GM12872 (cell line): ENCODE data around the gene LDLRAD3.

Source experiments
- CTCF ChIP-seq: IDR thresholded peaks from 3 replicates; pipeline ENCODE4 v1.5.1; 2011; ENCODE audit warnings: low read depth, mild to moderate bottlenecking, low read length, moderate library complexity; ENCODE audit not compliant: insufficient read depth

LDLRAD3 gene

GRCh38 chr11:36257351-36257750 lies 313.5 kb downstream of the LDLRAD3 start:
- no peak for TF ChIP-seq CTCF

- TF ChIP-seq CTCF: peak; percentile 49; the same call in 1 of the 3 replicates
Observed at GRCh38 chr11:36258730-36259360, 315.0 kb downstream of the LDLRAD3 start.

GRCh38 chr11:36261094-36261493 lies 317.2 kb downstream of the LDLRAD3 start:
- TF ChIP-seq CTCF: no peak

GRCh38 chr11:36264011-36264972 lies 320.4 kb downstream of the LDLRAD3 start:
- no peak for TF ChIP-seq CTCF

GRCh38 chr11:36264973-36265344 lies 321.1 kb downstream of the LDLRAD3 start:
- no peak for TF ChIP-seq CTCF

GRCh38 chr11:36265793-36266628 lies 322.1 kb downstream of the LDLRAD3 start:
- peak; percentile 89 for TF ChIP-seq CTCF

- TF ChIP-seq CTCF: no peak
Observed at GRCh38 chr11:36266767-36267166, 322.9 kb downstream of the LDLRAD3 start.
